Measurements from ENCODE around the gene IP6K3. TPM values are rescaled to one million over a fixed set of nuclear protein-coding genes. Genes with fewer than 3 reads are reported as not detected.

IP6K3 gene
- total RNA-seq, 4 donors from 2014 or later = 0.19 to 2.2 (median 0.45) TPM

DNA sequence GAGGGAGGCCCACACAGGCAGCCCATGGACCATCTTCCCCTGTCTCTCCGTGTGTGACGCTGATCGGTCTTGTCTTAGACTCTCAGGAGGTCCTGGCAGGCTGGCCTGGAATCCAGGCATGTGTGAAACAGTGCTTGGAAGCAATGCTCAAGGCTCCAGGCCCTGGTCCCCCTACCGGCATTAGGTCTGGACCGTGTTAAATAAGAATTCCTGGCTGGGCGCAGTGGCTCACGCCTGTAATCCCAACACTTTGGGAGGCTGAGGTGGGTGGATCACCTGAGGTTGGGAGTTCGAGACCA lies 13.0 kb downstream of the IP6K3 start:
- DNase-seq (ENCODE audit: low spot score) (no peak), ATAC-seq (ENCODE audit: low FRiP score) (no peak)
- TF ChIP-seq, protein P1, sequence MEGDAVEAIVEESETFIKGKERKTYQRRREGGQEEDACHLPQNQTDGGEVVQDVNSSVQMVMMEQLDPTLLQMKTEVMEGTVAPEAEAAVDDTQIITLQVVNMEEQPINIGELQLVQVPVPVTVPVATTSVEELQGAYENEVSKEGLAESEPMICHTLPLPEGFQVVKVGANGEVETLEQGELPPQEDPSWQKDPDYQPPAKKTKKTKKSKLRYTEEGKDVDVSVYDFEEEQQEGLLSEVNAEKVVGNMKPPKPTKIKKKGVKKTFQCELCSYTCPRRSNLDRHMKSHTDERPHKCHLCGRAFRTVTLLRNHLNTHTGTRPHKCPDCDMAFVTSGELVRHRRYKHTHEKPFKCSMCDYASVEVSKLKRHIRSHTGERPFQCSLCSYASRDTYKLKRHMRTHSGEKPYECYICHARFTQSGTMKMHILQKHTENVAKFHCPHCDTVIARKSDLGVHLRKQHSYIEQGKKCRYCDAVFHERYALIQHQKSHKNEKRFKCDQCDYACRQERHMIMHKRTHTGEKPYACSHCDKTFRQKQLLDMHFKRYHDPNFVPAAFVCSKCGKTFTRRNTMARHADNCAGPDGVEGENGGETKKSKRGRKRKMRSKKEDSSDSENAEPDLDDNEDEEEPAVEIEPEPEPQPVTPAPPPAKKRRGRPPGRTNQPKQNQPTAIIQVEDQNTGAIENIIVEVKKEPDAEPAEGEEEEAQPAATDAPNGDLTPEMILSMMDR (IDR thresholded peaks at IDR 0.05) = no peak

DNA sequence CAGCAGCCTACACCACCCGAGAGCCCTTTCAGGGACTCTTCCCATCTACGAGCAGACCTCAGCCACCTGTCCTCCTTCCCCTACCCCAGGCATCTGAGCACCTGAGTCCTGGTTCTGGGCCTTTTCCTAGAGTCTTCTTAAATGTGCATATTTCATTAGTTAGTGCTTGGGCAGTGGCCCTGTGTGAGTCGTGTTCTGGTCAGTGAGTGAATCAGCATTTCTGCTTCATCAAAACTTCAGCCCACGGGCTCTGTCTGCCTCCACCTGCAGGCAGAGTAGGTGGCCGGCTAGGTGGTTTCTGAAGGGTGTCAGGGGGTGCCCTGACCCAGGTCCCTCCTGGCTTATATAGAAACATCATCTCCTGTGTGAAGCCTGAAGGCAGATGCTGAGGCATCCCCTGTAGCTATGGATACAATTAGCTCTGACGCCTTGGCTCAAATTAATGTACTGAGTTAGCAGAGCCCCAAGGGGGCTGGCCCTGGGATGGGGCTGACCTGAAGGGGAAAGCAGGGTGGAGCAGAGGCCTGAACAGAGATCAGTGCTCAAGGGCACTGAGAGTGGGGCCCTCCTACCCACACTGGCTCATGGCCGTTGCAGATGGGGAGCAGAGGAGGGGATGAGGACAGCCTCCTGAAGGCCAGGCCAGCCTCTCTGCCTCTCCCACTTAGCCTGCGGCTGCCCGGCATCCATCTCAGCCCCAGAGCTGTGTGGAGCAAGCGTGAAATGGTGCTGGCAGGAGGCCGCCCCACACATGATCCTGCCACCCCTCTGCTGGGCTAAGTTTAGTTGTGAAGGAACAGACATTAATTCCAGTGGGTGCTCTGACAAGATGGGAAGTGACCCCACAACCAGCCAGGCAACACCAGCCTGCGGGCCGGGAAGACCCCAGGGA lies 13.6 kb downstream of the IP6K3 start:
- ATAC-seq (ENCODE audit: low FRiP score) = no peak
- no peak for DNase-seq (ENCODE audit: low spot score)
- TF ChIP-seq, protein P1 (IDR thresholded peaks at IDR 0.05) = no peak

DNA sequence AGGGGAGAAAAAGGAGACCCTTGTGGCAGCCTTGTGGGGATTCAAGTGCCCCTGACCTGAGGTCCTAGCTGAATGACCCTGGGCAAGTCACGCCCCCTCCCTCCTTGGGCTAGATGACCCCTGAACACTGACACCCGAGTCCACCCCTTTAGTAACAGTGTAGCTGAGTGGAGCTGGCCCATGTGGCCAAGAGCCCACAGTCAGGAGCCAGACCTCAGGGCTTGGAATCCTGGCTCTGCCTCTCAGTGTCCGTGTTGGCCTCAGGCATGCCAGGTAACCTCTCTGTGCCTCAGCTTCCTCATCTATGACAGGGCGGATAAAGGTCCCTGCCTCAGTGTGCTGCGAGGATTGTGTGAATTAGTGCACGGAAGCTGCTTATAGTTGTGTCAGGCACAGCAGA lies 14.3 kb downstream of the IP6K3 start:
- TF ChIP-seq, protein P1 (IDR thresholded peaks at IDR 0.05) = no peak
- no peak for ATAC-seq (ENCODE audit: low FRiP score)
- no peak for DNase-seq (ENCODE audit: low spot score)

DNA sequence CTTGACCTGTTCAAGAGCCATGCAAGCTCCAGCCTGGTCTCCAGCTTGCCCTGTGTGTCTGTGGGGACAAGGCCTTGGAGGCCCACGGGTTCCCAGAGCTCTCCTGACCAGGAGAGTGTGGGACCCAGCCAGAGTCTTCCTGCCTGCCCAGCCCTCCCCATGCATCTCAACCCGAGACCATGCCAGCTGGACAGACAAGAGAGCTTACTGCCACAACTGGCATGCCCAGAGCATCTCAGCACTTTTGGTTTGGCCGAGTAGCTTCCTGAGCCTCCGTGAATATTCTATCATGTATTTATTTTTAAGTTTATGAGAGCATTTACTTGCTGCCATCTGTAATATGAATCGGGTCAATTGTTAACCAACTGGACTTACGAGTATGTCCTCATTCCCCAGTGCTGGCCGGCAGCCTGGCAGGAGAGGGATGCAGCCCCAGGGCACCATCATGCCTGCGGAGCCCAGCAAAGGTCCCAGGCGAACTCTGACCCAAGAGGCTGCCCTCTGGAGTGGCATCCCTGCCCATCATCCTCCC lies 14.9 kb downstream of the IP6K3 start:
- TF ChIP-seq, protein P1 (IDR thresholded peaks at IDR 0.05) = no peak
- no peak for DNase-seq (ENCODE audit: low spot score)
- no peak for ATAC-seq (ENCODE audit: low FRiP score)

DNA sequence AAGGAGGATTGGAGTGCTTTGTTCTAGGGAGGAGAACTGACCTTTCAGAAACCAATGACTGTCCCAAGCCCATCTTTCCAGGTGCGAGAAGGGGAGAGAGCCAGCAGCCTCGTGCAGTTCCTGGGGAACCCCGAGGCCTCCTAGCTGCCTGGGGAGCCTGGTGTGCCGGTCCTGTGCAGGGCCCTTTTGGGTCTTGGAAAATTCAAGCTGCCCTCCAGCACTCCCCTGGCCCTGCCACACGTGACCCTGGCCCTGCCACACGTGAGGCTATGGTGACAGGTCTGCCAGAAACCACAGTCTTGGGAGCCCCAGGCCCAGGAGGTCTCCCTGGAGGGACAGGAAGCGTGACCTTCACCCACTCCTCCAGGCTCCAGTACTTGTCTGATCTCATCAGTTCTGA lies 15.7 kb downstream of the IP6K3 start:
- DNase-seq (ENCODE audit: low spot score) = no peak
- ATAC-seq (ENCODE audit: low FRiP score) = no peak
- TF ChIP-seq, protein P1 (IDR thresholded peaks at IDR 0.05) = no peak

DNA sequence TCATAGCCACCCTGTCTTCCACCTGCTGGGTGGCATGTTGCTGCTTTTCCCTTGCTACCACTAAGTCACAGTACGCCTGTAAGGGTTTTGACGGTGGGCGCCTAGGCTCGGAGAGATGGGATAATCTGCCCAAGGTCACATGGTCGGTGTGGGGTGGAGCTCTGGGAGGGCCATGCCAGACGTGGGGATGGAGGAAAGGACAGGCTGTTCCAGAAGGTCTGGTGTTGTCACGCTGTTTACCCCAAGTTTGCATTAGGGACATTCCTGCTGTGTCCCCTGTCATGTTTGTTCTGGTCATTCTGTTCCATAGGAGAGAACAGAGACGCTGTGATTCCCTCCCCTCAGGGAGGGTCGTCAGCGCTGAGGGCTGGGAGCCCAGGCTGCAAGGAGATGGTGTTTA lies 16.1 kb downstream of the IP6K3 start:
- TF ChIP-seq, protein P1 (IDR thresholded peaks at IDR 0.05) = no peak
- ATAC-seq (ENCODE audit: low FRiP score) = no peak

DNA sequence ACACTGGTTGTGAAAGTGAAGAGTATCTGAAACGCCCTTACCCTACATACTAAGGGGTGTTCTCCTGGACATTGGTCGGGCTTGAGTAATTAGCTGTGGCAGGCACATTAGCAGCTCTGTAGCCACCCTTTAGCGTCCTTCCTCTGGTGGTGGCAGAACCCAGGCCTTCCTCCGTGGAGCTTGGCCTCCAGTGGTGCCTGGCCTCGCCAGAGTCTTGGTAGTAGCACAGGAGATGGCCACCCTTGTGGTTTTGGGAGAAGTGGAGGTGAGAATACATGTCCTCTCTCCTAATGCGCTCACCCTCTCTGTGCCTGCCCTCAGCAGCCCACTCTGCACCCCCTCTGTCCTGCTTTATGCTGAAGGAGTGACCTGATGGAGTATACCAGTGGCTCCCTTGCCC lies 17.6 kb downstream of the IP6K3 start:
- no peak for ATAC-seq (ENCODE audit: low FRiP score)

More for the DNA sequence above, 16.1 kb downstream of the IP6K3 start:
- DNase-seq (ENCODE audit: low spot score) = no peak

More for the DNA sequence above, 17.6 kb downstream of the IP6K3 start:
- TF ChIP-seq, protein P1 (IDR thresholded peaks at IDR 0.05) = no peak
- DNase-seq (ENCODE audit: low spot score) = no peak
